Fibroblast of mammary gland (primary cell): ENCODE data around the gene SLC30A4.

Experiments used
- DNase-seq: peaks from one replicate; pipeline ENCODE4 v3.0.0-alpha.2; 2010; ENCODE audit warnings: low read depth
- H3K4me3 ChIP-seq: 2 replicates; pipeline ENCODE4 v1.5.1; 2011; ENCODE audit warnings: low read depth, mild to moderate bottlenecking, low read length, moderate library complexity; ENCODE audit not compliant: control insufficient read depth
- TF ChIP-seq, protein P1 (sequence below): conservative IDR thresholded peaks from 2 replicates; pipeline ENCODE4 v1.5.1; 2011; ENCODE audit warnings: low read depth, low read length, inconsistent platforms; ENCODE audit not compliant: control insufficient read depth, insufficient read depth

The SLC30A4 gene

GRCh38 chr15:45457641-45458539 lies 64.7 kb downstream of the SLC30A4 start:
- TF ChIP-seq, protein P1, sequence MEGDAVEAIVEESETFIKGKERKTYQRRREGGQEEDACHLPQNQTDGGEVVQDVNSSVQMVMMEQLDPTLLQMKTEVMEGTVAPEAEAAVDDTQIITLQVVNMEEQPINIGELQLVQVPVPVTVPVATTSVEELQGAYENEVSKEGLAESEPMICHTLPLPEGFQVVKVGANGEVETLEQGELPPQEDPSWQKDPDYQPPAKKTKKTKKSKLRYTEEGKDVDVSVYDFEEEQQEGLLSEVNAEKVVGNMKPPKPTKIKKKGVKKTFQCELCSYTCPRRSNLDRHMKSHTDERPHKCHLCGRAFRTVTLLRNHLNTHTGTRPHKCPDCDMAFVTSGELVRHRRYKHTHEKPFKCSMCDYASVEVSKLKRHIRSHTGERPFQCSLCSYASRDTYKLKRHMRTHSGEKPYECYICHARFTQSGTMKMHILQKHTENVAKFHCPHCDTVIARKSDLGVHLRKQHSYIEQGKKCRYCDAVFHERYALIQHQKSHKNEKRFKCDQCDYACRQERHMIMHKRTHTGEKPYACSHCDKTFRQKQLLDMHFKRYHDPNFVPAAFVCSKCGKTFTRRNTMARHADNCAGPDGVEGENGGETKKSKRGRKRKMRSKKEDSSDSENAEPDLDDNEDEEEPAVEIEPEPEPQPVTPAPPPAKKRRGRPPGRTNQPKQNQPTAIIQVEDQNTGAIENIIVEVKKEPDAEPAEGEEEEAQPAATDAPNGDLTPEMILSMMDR, result peak; percentile 64
- H3K4me3 ChIP-seq, result peak overlapping the region; percentile 43
- peak; percentile 79 for DNase-seq

- no peak for DNase-seq
- H3K4me3 ChIP-seq, result no peak overlapping the region
- TF ChIP-seq, protein P1, result no peak
Measured at GRCh38 chr15:45457220-45457619, 65.3 kb downstream of the SLC30A4 start.

DNA sequence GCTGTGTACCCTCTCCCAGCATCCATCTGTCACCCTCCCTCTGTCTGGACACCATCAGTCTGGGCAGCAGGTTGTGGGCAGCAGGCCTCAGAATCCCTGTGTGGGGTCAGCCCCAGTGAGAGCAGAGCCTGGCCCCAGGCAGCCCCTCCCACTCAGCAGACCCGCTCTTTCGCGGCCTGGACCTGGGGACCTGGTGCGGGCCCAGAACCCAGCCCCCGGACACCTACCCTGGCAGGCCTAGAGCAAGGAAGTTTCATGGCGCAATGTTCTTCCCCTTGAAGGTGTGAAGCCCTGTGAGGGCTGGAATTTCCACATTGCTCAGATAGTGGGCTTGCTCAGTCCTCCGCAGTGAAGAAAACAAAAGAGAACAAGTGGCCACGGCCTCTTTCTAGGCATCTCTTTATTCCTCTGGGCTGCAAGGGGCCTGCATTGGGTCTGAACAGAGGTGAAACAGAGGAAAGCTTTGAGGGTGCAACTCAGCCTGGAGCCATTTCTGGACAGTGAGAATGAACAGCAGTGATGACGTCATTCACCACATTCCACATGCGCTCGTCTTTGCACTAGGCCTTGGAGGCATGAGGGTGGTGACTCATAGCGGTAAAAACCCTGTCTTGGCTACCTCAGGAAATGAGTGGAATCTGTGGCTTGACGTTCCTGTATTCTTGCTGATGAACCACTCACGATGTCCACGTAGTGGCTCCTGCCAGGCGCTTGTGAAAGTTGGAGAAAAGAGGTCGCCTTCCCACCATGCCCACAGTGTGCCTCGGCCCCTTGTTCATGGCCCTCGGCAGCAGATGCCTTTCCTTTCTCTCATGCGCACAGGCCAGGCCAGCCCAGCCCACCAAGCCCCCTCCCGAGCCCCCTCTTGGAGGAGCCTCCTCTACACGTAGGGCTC lies 66.1 kb downstream of the SLC30A4 start:
- H3K4me3 ChIP-seq, result no peak overlapping the region
- TF ChIP-seq, protein P1, result no peak
- DNase-seq, result peak; percentile 100

DNA sequence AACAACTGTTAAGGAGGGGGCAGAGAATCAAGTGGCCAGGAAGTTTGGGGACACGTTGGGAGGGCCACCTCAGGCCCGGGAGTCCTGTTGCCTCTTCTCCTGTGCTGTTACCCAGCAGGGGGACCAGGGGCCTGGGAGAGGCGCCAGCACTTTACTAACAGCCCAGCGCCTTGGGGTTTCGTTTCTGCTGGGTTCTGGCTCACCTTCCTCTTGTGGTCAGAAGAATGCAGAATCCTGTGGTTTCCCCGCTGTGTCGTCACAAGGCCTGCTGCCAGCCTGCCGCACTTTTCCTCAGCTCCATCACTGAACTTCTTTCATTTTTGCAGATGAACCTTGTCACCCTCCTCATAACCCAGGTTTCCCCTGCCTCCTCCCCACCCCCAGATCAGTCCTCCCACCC lies 67.7 kb downstream of the SLC30A4 start:
- DNase-seq, result peak; percentile 97
- H3K4me3 ChIP-seq, result no peak overlapping the region
- TF ChIP-seq, protein P1, result peak; percentile 11

DNA sequence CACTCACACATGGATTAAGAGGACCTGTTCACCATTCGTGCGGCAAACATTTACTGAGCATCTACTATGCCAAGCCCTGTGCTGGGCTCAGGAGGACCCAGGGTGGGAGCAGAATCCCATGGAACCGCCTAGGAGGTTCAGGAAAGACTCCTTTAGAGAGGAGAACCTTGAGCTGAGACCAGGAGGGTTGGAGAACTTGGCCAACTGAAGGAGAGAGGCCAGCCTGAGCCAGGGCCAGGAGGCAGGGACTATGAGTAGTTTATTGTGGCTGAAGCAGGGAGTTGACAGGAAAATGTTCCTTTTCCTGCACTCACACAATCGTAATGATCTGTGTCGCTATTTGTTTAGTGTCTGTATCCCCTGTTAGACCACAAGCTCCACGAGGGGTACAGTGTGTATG lies 71.3 kb downstream of the SLC30A4 start:
- TF ChIP-seq, protein P1, result no peak
- DNase-seq, result no peak
- H3K4me3 ChIP-seq, result no peak overlapping the region

- no peak overlapping the region for H3K4me3 ChIP-seq
- TF ChIP-seq, protein P1, result no peak
- DNase-seq, result no peak
Measured at GRCh38 chr15:45449916-45450867, 72.4 kb downstream of the SLC30A4 start.
